KMS-11 (cell line): Measurements from ENCODE around the gene ILK.

Source experiments
- H2AFZ ChIP-seq: fragments of 200-600 bp; sonication (generic); 2 replicates; pipeline ENCODE4 v1.6.1; 2016; ENCODE audit warnings: antibody characterized with exemption, mixed run types, low read depth
- H3K27ac ChIP-seq: fragments of 200-600 bp; sonication (generic); 2 replicates; pipeline ENCODE4 v1.6.1; 2016; ENCODE audit warnings: mild to moderate bottlenecking, mixed run types
- H3K27me3 ChIP-seq: fragments of 200-600 bp; sonication (generic); 2 replicates; pipeline ENCODE4 v1.6.1; 2017; ENCODE audit warnings: mild to moderate bottlenecking, low read depth, mixed run types, moderate library complexity; ENCODE audit not compliant: insufficient read depth
- H3K36me3 ChIP-seq: fragments of 200-600 bp; sonication (generic); 2 replicates; pipeline ENCODE4 v1.6.1; 2017; ENCODE audit warnings: mild to moderate bottlenecking, mixed run types; ENCODE audit not compliant: insufficient read depth
- H3K4me1 ChIP-seq: fragments of 200-600 bp; sonication (generic); 2 replicates; pipeline ENCODE4 v1.6.1; 2016; ENCODE audit warnings: mild to moderate bottlenecking, low read depth, mixed run types; ENCODE audit not compliant: poor library complexity, severe bottlenecking
- H3K4me2 ChIP-seq: fragments of 200-600 bp; sonication (generic); 2 replicates; pipeline ENCODE4 v1.7.0; 2016; ENCODE audit warnings: mild to moderate bottlenecking, mixed run types
- H3K4me3 ChIP-seq: fragments of 200-600 bp; sonication (generic); IDR thresholded peaks from 2 replicates; pipeline ENCODE4 v1.6.1; 2017; ENCODE audit warnings: low read depth, low read length, mixed read lengths; ENCODE audit not compliant: insufficient read depth
- H3K79me2 ChIP-seq: fragments of 200-600 bp; sonication (generic); 2 replicates; pipeline ENCODE4 v1.6.1; 2016; ENCODE audit warnings: low read depth, mixed run types; ENCODE audit not compliant: insufficient read depth
- H3K9ac ChIP-seq: fragments of 200-600 bp; sonication (generic); 2 replicates; pipeline ENCODE4 v1.6.1; 2016; ENCODE audit warnings: mild to moderate bottlenecking, mixed run types
- H4K20me1 ChIP-seq: fragments of 200-600 bp; sonication (generic); 2 replicates; pipeline ENCODE4 v1.6.1; 2016; ENCODE audit warnings: mild to moderate bottlenecking, mixed run types; ENCODE audit not compliant: insufficient read depth
- TF ChIP-seq, protein P1 (sequence below): fragments of 200-600 bp; sonication (generic); conservative IDR thresholded peaks from 2 replicates; pipeline ENCODE4 v1.6.1; 2017; ENCODE audit warnings: low read depth, mild to moderate bottlenecking, antibody characterized with exemption, low read length, moderate library complexity, mixed read lengths

The ILK gene

GRCh38 chr11:6571434-6572008 is 32.1 kb upstream of the ILK start:
- Histone ChIP-seq H3K4me2 (no peak overlapping the region), H3K27me3 (no peaks in the 10 kb centered on the region), H3K27ac (no peak overlapping the region), H3K4me1 (peaks cover 6% of the 10 kb centered on the region), H4K20me1 (no peaks in the 10 kb centered on the region), H3K36me3 (no peaks in the 10 kb centered on the region), H2AFZ (no peak overlapping the region), H3K79me2 (no peaks in the 10 kb centered on the region), H3K4me3 (no peak overlapping the region), H3K9ac (no peak overlapping the region)
- TF ChIP-seq, protein P1, sequence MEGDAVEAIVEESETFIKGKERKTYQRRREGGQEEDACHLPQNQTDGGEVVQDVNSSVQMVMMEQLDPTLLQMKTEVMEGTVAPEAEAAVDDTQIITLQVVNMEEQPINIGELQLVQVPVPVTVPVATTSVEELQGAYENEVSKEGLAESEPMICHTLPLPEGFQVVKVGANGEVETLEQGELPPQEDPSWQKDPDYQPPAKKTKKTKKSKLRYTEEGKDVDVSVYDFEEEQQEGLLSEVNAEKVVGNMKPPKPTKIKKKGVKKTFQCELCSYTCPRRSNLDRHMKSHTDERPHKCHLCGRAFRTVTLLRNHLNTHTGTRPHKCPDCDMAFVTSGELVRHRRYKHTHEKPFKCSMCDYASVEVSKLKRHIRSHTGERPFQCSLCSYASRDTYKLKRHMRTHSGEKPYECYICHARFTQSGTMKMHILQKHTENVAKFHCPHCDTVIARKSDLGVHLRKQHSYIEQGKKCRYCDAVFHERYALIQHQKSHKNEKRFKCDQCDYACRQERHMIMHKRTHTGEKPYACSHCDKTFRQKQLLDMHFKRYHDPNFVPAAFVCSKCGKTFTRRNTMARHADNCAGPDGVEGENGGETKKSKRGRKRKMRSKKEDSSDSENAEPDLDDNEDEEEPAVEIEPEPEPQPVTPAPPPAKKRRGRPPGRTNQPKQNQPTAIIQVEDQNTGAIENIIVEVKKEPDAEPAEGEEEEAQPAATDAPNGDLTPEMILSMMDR, result no peak

DNA sequence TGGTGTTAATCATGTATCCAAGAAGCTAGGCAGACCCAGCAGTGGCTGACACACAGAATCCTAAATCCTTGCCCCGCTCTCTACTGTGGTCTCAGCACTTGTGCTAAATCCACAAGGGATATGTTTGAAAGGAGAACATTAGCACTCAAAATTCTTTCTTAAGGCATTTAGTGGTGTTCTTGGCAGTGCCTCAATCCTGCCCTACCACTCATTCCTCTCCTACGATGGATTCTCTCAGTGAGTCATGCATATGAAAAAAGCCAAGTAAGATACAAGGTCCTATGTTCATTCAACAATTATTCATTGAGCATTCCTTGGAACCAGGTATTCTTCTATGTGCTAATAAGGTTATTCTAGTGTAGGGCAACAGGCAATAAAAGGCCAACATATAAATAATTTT is 31.4 kb upstream of the ILK start:
- Histone ChIP-seq H4K20me1 (no peaks in the 10 kb centered on the region), H3K27ac (no peak overlapping the region), H3K36me3 (no peaks in the 10 kb centered on the region), H3K4me2 (no peak overlapping the region), H2AFZ (no peak overlapping the region), H3K4me3 (no peak overlapping the region), H3K4me1 (peaks cover 6% of the 10 kb centered on the region), H3K9ac (no peak overlapping the region), H3K79me2 (no peaks in the 10 kb centered on the region), H3K27me3 (no peaks in the 10 kb centered on the region)
- TF ChIP-seq, protein P1, result no peak

- H2AFZ ChIP-seq, result no peak overlapping the region
- no peaks in the 10 kb centered on the region for H3K36me3 ChIP-seq
- no peak overlapping the region for H3K4me2 ChIP-seq
- H3K27ac ChIP-seq, result no peak overlapping the region
- no peak overlapping the region for H3K4me3 ChIP-seq
- no peaks in the 10 kb centered on the region for H4K20me1 ChIP-seq
- H3K4me1 ChIP-seq, result peaks cover 4% of the 10 kb centered on the region
- no peaks in the 10 kb centered on the region for H3K27me3 ChIP-seq
- H3K9ac ChIP-seq, result no peak overlapping the region
- TF ChIP-seq, protein P1, result no peak
- H3K79me2 ChIP-seq, result no peaks in the 10 kb centered on the region
These were observed 28.5 kb upstream of the ILK start for GRCh38 chr11:6574816-6575715.

- H3K27me3 ChIP-seq, result no peaks in the 10 kb centered on the region
- H2AFZ ChIP-seq, result no peak overlapping the region
- TF ChIP-seq, protein P1, result no peak
- no peak overlapping the region for H3K9ac ChIP-seq
- H3K79me2 ChIP-seq, result no peaks in the 10 kb centered on the region
- no peaks in the 10 kb centered on the region for H4K20me1 ChIP-seq
- peaks cover 4% of the 10 kb centered on the region for H3K4me1 ChIP-seq
- no peak overlapping the region for H3K4me3 ChIP-seq
- H3K36me3 ChIP-seq, result no peaks in the 10 kb centered on the region
- H3K27ac ChIP-seq, result no peak overlapping the region
- H3K4me2 ChIP-seq, result no peak overlapping the region
These were observed 26.9 kb upstream of the ILK start for GRCh38 chr11:6576471-6577373.
